Caco-2 (cell line): ENCODE measurements around the gene PPP2R3B. TPM values are rescaled to one million over a fixed set of nuclear protein-coding genes. Genes with fewer than 3 reads are reported as not detected.
A peak's percentile ranks its signal among the peaks of the same experiment; 100 is the strongest.

Source experiments
- BruUV-seq: library from RNA; stranded (reverse); fragments of 400-500 nt; replicated peaks from 2 replicates; lab custom pipeline; 2021; lab: Mats Ljungman, UMichigan
- CTCF ChIA-PET: fragments of 300-600 bp; sonication (Branson Sonifier 250); formaldehyde crosslinking; loops from one replicate; lab custom pipeline; 2022; ENCODE audit warnings: antibody characterized with exemption; lab: Charles Lee
- POLR2A ChIA-PET: fragments of 300-600 bp; sonication (Branson Sonifier 250); formaldehyde crosslinking; loops from one replicate; lab custom pipeline; 2022; ENCODE audit warnings: antibody characterized with exemption; lab: Charles Lee
- DNase-seq, 2 experiments: peaks; one replicate each; pipeline versions ENCODE4 v3.0.0 to v3.0.0-alpha.2; 2020 to 2022
- H3K27me3 ChIP-seq: replicated peaks from 2 replicates; pipeline ENCODE4 v1.6.0; 2011; ENCODE audit warnings: low read length; ENCODE audit not compliant: control insufficient read depth, insufficient read depth
- H3K36me3 ChIP-seq: 2 replicates; pipeline ENCODE4 v1.5.1; 2011; ENCODE audit warnings: low read length; ENCODE audit not compliant: control insufficient read depth, insufficient read depth
- H3K4me1 ChIP-seq: fragments of 250-450 bp; sonication (Bioruptor Pico); 2 replicates; pipeline ENCODE4 v1.5.1; 2020; ENCODE audit warnings: mild to moderate bottlenecking
- H3K4me3 ChIP-seq: 2 replicates; pipeline ENCODE4 v1.5.1; 2011; ENCODE audit warnings: low read depth, mild to moderate bottlenecking, control low read depth, low read length
- H3K9me3 ChIP-seq: fragments of 250-450 bp; sonication (Bioruptor Pico); 2 replicates; pipeline ENCODE4 v1.5.1; 2020; ENCODE audit warnings: mild to moderate bottlenecking, moderate library complexity
- H3K27ac Mint-ChIP-seq: one replicate; pipeline ENCODE4 v1.8.0; 2022; ENCODE audit warnings: mixed read lengths; ENCODE audit not compliant: unreplicated experiment
- H3K27me3 Mint-ChIP-seq: one replicate; pipeline ENCODE4 v1.8.0; 2022; ENCODE audit warnings: mixed read lengths; ENCODE audit not compliant: insufficient read depth, unreplicated experiment
- H3K36me3 Mint-ChIP-seq: one replicate; pipeline ENCODE4 v1.8.0; 2022; ENCODE audit warnings: mild to moderate bottlenecking, mixed read lengths; ENCODE audit not compliant: insufficient read depth, unreplicated experiment
- H3K4me1 Mint-ChIP-seq: one replicate; pipeline ENCODE4 v1.8.0; 2022; ENCODE audit warnings: low read depth, mixed read lengths; ENCODE audit not compliant: unreplicated experiment
- H3K4me3 Mint-ChIP-seq: one replicate; pipeline ENCODE4 v1.8.0; 2022; ENCODE audit warnings: mild to moderate bottlenecking, moderate library complexity, mixed read lengths; ENCODE audit not compliant: unreplicated experiment
- H3K9me3 Mint-ChIP-seq: one replicate; pipeline ENCODE4 v1.8.0; 2022; ENCODE audit warnings: mixed read lengths; ENCODE audit not compliant: unreplicated experiment
- intact Hi-C: fragments of 100-400 bp; cut with micrococcal nuclease; formaldehyde crosslinking; loops from one replicate; pipeline ENCODE4 v1.10.0; 2022; ENCODE audit not compliant: unreplicated experiment
- total RNA-seq: library from RNA; stranded (reverse); gene quantifications from 2 replicates; pipeline ENCODE4 v1.2.3, GENCODE V29; 2022
- TF ChIP-seq, protein P1 (sequence below), 2 experiments: fragments of 200-600 bp in 1 of 2; IDR thresholded peaks; 1 replicate in 1 of 2; 2 replicates in 1 of 2; pipeline versions ENCODE4 v1.5.1 to v1.8.0; 2011 to 2022; ENCODE audit warnings: antibody characterized with exemption in 1 of 2, control low read depth in 1 of 2, inconsistent platforms in 1 of 2, low read depth in 1 of 2, low read length in 1 of 2, mild to moderate bottlenecking in 1 of 2, moderate library complexity in 1 of 2; ENCODE audit not compliant: insufficient read depth in 1 of 2, severe bottlenecking in 1 of 2, unreplicated experiment in 1 of 2

The PPP2R3B gene
- total RNA-seq, 1 experiment from 2014 or later = 71.3 TPM

DNA sequence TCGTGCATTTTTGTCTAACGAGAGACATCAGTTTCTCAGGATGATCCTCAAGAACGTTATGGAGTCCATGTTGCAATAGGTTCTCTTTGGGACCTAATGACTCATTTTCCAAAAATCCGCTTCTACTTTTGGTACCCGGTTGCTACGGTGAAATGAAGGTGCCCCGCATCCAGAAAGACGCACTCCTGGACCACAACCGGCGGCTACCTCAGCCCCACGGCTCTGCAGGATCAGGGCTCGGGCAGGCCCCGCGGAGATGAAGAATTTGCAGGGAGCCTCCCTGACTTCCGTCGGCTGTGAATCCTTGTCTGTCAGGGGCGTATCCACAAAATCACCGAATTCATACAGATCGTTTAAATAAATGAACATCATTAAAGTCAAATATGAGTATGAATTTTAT, 83.7 kb downstream of the PPP2R3B start:
- H3K4me1 Mint-ChIP-seq = no peaks in the 10 kb centered on the region
- peak overlapping the region; percentile 58 for H3K27ac Mint-ChIP-seq
- no peak for DNase-seq
- BruUV-seq = TSS peak; percentile 43
- Histone ChIP-seq H3K4me1 (no peaks in the 10 kb centered on the region), H3K27me3 (no peaks in the 10 kb centered on the region), H3K36me3 (peaks cover 4% of the 10 kb centered on the region), H3K4me3 (no peak overlapping the region), H3K9me3 (no peaks in the 10 kb centered on the region)
- POLR2A ChIA-PET = no interaction called here
- intact Hi-C loops = no loop called here
- H3K36me3 Mint-ChIP-seq = peaks cover 73% of the 10 kb centered on the region
- no peak overlapping the region for H3K4me3 Mint-ChIP-seq
- H3K9me3 Mint-ChIP-seq = no peaks in the 10 kb centered on the region
- TF ChIP-seq, protein P1, sequence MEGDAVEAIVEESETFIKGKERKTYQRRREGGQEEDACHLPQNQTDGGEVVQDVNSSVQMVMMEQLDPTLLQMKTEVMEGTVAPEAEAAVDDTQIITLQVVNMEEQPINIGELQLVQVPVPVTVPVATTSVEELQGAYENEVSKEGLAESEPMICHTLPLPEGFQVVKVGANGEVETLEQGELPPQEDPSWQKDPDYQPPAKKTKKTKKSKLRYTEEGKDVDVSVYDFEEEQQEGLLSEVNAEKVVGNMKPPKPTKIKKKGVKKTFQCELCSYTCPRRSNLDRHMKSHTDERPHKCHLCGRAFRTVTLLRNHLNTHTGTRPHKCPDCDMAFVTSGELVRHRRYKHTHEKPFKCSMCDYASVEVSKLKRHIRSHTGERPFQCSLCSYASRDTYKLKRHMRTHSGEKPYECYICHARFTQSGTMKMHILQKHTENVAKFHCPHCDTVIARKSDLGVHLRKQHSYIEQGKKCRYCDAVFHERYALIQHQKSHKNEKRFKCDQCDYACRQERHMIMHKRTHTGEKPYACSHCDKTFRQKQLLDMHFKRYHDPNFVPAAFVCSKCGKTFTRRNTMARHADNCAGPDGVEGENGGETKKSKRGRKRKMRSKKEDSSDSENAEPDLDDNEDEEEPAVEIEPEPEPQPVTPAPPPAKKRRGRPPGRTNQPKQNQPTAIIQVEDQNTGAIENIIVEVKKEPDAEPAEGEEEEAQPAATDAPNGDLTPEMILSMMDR (IDR thresholded peaks at IDR 0.05; ENCODE audit: insufficient read depth in 1 of 2, low read depth in 1 of 2, low read length in 1 of 2, severe bottlenecking in 1 of 2, unreplicated experiment in 1 of 2) = no peak
- CTCF ChIA-PET = no interaction called here
- H3K27me3 Mint-ChIP-seq = no peaks in the 10 kb centered on the region

DNA sequence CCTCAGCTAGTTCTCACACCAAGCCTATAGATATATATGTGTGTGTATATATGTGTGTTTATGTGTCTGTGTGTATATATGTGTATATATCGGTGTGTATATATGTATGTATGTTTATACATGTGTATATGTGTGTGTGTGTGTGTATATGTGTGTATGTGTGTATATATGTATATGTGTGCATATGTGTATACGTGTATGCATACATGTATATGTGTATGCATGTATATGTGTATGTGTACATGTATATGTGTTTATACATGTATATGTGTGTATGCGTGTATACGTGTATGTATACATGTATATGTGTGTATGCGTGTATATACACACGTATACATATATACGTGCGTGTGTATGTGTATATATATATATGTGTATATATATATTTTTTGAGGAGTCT, 86.4 kb downstream of the PPP2R3B start:
- H3K27me3 ChIP-seq = no peaks in the 10 kb centered on the region
- Mint-ChIP-seq H3K27ac (no peak overlapping the region), H3K9me3 (no peaks in the 10 kb centered on the region), H3K27me3 (no peaks in the 10 kb centered on the region), H3K4me1 (no peaks in the 10 kb centered on the region), H3K36me3 (peaks cover 66% of the 10 kb centered on the region), H3K4me3 (no peak overlapping the region)
- BruUV-seq = no TSS peak
- POLR2A ChIA-PET = no interaction called here
- no peak for DNase-seq
- CTCF ChIA-PET = no interaction called here
- TF ChIP-seq, protein P1 (IDR thresholded peaks at IDR 0.05; ENCODE audit: insufficient read depth in 1 of 2, low read depth in 1 of 2, low read length in 1 of 2, severe bottlenecking in 1 of 2, unreplicated experiment in 1 of 2) = no peak
- no peaks in the 10 kb centered on the region for H3K4me1 ChIP-seq
- intact Hi-C loops = no loop called here
- H3K36me3 ChIP-seq = no peaks in the 10 kb centered on the region; the same call in 1 of the 2 replicates
- no peaks in the 10 kb centered on the region for H3K9me3 ChIP-seq
- H3K4me3 ChIP-seq = no peak overlapping the region

DNA sequence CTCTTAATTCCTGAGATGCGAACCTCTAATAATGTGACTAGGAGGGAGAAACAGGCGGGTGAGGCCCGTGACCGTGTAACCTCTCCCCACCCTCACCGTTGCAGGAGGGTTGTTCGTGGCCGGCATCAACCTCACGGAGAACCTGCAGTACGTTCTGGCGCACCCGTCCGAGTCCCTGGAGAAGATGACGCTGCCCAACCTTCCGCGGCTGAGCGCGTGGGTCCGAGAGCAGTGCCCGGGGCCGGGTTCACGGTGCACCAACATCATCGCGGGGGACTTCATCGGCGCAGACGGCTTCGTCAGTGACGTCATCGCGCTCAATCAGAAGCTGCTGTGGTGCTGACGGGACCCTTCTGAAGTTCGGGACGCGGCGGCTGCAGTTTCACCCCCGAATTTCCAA, 87.7 kb downstream of the PPP2R3B start:
- Mint-ChIP-seq H3K4me1 (no peaks in the 10 kb centered on the region), H3K27me3 (no peaks in the 10 kb centered on the region), H3K9me3 (no peaks in the 10 kb centered on the region), H3K4me3 (no peak overlapping the region), H3K36me3 (peaks cover 62% of the 10 kb centered on the region), H3K27ac (no peak overlapping the region)
- no peaks in the 10 kb centered on the region for H3K27me3 ChIP-seq
- H3K36me3 ChIP-seq = no peaks in the 10 kb centered on the region
- H3K9me3 ChIP-seq = no peaks in the 10 kb centered on the region
- TF ChIP-seq, protein P1 (IDR thresholded peaks at IDR 0.05; ENCODE audit: insufficient read depth in 1 of 2, low read depth in 1 of 2, low read length in 1 of 2, severe bottlenecking in 1 of 2, unreplicated experiment in 1 of 2) = no peak
- intact Hi-C loops = no loop called here
- POLR2A ChIA-PET = no interaction called here
- BruUV-seq = no TSS peak
- no peak overlapping the region for H3K4me3 ChIP-seq
- DNase-seq = no peak
- CTCF ChIA-PET = no interaction called here
- no peaks in the 10 kb centered on the region for H3K4me1 ChIP-seq
